OCI-LY1 (cell line): ENCODE measurements around the gene SCLT1.

Experiments used
- H2AFZ ChIP-seq: fragments of 200-600 bp; sonication (generic), shearing (Covaris generic); 2 replicates; pipeline ENCODE4 v1.6.0; 2014; ENCODE audit warnings: antibody characterized with exemption, mild to moderate bottlenecking, low read length
- H3F3A ChIP-seq: fragments of 200-600 bp; sonication (generic), shearing (Covaris generic); 2 replicates; pipeline ENCODE4 v1.6.0; 2014; ENCODE audit warnings: mild to moderate bottlenecking, antibody characterized with exemption, low read length, moderate library complexity; ENCODE audit not compliant: insufficient read depth
- H3K27ac ChIP-seq: fragments of 200-600 bp; sonication (generic); 2 replicates; pipeline ENCODE4 v1.5.1; 2014; ENCODE audit warnings: low read length, mixed run types, mild to moderate bottlenecking, low read depth; ENCODE audit not compliant: poor library complexity, severe bottlenecking
- H3K27me3 ChIP-seq: fragments of 200-600 bp; sonication (generic); 2 replicates; pipeline ENCODE4 v1.6.0; 2014; ENCODE audit warnings: antibody characterized with exemption, mild to moderate bottlenecking, low read length, moderate library complexity; ENCODE audit not compliant: insufficient read depth
- H3K36me3 ChIP-seq: fragments of 200-600 bp; sonication (generic); 2 replicates; pipeline ENCODE4 v1.6.1; 2014; ENCODE audit warnings: mild to moderate bottlenecking, antibody characterized with exemption, low read length, moderate library complexity, mixed read lengths; ENCODE audit not compliant: insufficient read depth
- H3K4me1 ChIP-seq: fragments of 200-600 bp; sonication (generic); 2 replicates; pipeline ENCODE4 v1.5.1; 2014; ENCODE audit warnings: mild to moderate bottlenecking, low read length, moderate library complexity; ENCODE audit not compliant: insufficient read depth, severe bottlenecking
- H3K4me2 ChIP-seq: fragments of 200-600 bp; sonication (generic), shearing (Covaris generic); 2 replicates; pipeline ENCODE4 v1.6.1; 2014; ENCODE audit warnings: low read length
- H3K4me3 ChIP-seq: fragments of 200-600 bp; sonication (generic); 2 replicates; pipeline ENCODE4 v1.5.1; 2014; ENCODE audit warnings: low read length, low read depth, mild to moderate bottlenecking, mixed read lengths; ENCODE audit not compliant: poor library complexity, severe bottlenecking
- H3K79me2 ChIP-seq: fragments of 200-600 bp; shearing (Covaris generic); 2 replicates; pipeline ENCODE4 v1.6.1; 2016; ENCODE audit warnings: mixed run types, low read length, mixed read lengths; ENCODE audit not compliant: insufficient read depth
- H3K9ac ChIP-seq: fragments of 200-600 bp; sonication (generic), shearing (Covaris generic); 2 replicates; pipeline ENCODE4 v1.6.1; 2014; ENCODE audit warnings: mild to moderate bottlenecking, low read length, mixed read lengths
- H3K9me2 ChIP-seq: fragments of 200-600 bp; sonication (generic), shearing (Covaris generic); 2 replicates; pipeline ENCODE4 v1.6.1; 2014; ENCODE audit warnings: low read depth, mild to moderate bottlenecking, low read length, mixed read lengths
- H3K9me3 ChIP-seq: fragments of 200-600 bp; shearing (Covaris generic); 2 replicates; pipeline ENCODE4 v1.6.1; 2014; ENCODE audit warnings: low read length, mixed read lengths
- H4K20me1 ChIP-seq: fragments of 200-600 bp; sonication (generic), shearing (Covaris generic); 2 replicates; pipeline ENCODE4 v1.6.0; 2016; ENCODE audit warnings: mild to moderate bottlenecking, low read length; ENCODE audit not compliant: insufficient read depth
- EZH2 ChIP-seq: fragments of 200-600 bp; sonication (generic), shearing (Covaris generic); IDR thresholded peaks from 2 replicates; pipeline ENCODE4 v1.8.0; 2017; ENCODE audit warnings: borderline replicate concordance, mixed run types, mild to moderate bottlenecking, antibody characterized with exemption, low read length, moderate library complexity, mixed read lengths
- TF ChIP-seq, protein P1 (sequence below): fragments of 200-600 bp; sonication (generic), shearing (Covaris generic); IDR thresholded peaks from 2 replicates; pipeline ENCODE4 v1.5.1; 2017; ENCODE audit warnings: mild to moderate bottlenecking, antibody characterized with exemption, low read length, moderate library complexity, mixed read lengths

Gene SCLT1

DNA sequence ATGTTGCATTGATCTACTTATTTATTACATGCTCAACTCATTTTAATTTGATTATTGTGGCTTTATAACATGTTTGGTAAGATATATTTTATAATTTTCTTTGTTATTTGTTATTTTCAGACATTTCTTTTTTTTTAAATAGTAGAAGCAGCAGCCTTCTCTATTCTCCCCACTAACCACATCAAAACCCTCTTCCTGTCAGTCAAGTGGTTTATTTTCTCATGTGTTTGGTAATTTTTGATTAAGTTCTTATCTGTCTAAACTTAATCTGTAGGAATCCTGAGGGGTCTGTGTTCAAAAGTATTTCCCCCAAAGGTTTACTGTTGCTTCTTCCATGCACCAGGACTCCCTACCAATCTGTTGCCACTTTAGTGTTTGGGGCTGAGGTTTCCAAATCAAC, 131.9 kb downstream of the SCLT1 start:
- no peak overlapping the region for H2AFZ ChIP-seq
- H4K20me1 ChIP-seq = no peaks in the 10 kb centered on the region
- peaks cover 9% of the 10 kb centered on the region for H3K4me1 ChIP-seq
- no peak for TF ChIP-seq EZH2
- TF ChIP-seq, protein P1, sequence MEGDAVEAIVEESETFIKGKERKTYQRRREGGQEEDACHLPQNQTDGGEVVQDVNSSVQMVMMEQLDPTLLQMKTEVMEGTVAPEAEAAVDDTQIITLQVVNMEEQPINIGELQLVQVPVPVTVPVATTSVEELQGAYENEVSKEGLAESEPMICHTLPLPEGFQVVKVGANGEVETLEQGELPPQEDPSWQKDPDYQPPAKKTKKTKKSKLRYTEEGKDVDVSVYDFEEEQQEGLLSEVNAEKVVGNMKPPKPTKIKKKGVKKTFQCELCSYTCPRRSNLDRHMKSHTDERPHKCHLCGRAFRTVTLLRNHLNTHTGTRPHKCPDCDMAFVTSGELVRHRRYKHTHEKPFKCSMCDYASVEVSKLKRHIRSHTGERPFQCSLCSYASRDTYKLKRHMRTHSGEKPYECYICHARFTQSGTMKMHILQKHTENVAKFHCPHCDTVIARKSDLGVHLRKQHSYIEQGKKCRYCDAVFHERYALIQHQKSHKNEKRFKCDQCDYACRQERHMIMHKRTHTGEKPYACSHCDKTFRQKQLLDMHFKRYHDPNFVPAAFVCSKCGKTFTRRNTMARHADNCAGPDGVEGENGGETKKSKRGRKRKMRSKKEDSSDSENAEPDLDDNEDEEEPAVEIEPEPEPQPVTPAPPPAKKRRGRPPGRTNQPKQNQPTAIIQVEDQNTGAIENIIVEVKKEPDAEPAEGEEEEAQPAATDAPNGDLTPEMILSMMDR = no peak
- H3K27me3 ChIP-seq = no peaks in the 10 kb centered on the region
- H3K79me2 ChIP-seq = no peaks in the 10 kb centered on the region
- no peak overlapping the region for H3K4me3 ChIP-seq
- no peak overlapping the region for H3K4me2 ChIP-seq
- H3K9ac ChIP-seq = no peak overlapping the region
- no peak overlapping the region for H3K27ac ChIP-seq
- H3K9me2 ChIP-seq = no peaks in the 10 kb centered on the region
- H3K36me3 ChIP-seq = no peaks in the 10 kb centered on the region; the same call in 1 of the 2 replicates
- no peaks in the 10 kb centered on the region for H3K9me3 ChIP-seq
- H3F3A ChIP-seq = no peaks in the 10 kb centered on the region

DNA sequence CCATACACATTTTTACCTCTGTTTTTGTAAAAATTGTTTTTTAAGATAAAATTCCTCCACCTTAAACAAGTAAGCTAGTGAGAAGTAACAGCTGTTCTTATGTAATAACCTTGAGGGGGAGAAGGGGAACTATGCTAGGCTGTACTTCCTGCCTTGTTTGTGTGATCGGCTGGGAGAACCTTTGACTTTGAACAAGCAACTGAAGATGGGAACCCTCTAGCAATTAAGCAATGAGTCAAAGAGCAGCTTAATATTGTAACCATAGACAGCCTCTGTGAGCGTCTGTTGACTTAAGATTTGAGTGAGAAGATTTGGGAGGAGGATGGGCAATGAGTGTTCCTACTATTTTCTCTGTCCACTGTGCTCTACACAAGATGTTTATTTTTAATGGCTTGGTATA, 135.1 kb downstream of the SCLT1 start:
- peak overlapping the region; percentile 7 for H3K27ac ChIP-seq
- H3K27me3 ChIP-seq = no peaks in the 10 kb centered on the region
- no peaks in the 10 kb centered on the region for H3K9me2 ChIP-seq
- TF ChIP-seq, protein P1 = no peak
- no peak for TF ChIP-seq EZH2
- peaks cover 9% of the 10 kb centered on the region for H3K4me1 ChIP-seq
- no peak overlapping the region for H2AFZ ChIP-seq
- no peaks in the 10 kb centered on the region for H3K79me2 ChIP-seq
- no peaks in the 10 kb centered on the region for H3F3A ChIP-seq
- no peaks in the 10 kb centered on the region; the same call in 1 of the 2 replicates for H3K36me3 ChIP-seq
- H3K9me3 ChIP-seq = no peaks in the 10 kb centered on the region
- no peaks in the 10 kb centered on the region for H4K20me1 ChIP-seq
- H3K4me3 ChIP-seq = no peak overlapping the region
- H3K4me2 ChIP-seq = no peak overlapping the region
- H3K9ac ChIP-seq = no peak overlapping the region

DNA sequence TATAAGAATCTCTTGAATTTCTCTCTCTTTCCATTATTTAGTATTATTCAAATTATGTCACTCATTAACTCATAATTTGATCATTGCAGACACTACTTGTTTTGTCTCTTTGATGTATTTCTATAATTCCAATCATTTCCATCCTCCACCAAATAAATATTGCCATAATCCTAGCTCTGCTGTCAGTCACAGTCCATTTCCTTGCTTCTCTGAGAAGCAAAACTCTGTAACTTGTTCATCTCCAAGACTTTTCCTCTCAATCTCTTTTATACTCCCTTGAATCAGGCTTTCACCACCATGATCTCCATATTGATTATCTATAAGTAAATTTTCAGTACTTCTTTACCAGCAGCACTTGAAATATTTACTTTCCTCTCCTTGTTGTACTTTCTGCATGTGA, 135.9 kb downstream of the SCLT1 start:
- H3K4me2 ChIP-seq = no peak overlapping the region
- H2AFZ ChIP-seq = no peak overlapping the region
- H3F3A ChIP-seq = no peaks in the 10 kb centered on the region
- H3K27me3 ChIP-seq = no peaks in the 10 kb centered on the region
- no peaks in the 10 kb centered on the region; the same call in 1 of the 2 replicates for H3K36me3 ChIP-seq
- no peaks in the 10 kb centered on the region for H3K9me2 ChIP-seq
- H3K9me3 ChIP-seq = no peaks in the 10 kb centered on the region
- no peak overlapping the region for H3K4me3 ChIP-seq
- no peak overlapping the region for H3K27ac ChIP-seq
- peaks cover 9% of the 10 kb centered on the region for H3K4me1 ChIP-seq
- H3K9ac ChIP-seq = no peak overlapping the region
- no peaks in the 10 kb centered on the region for H4K20me1 ChIP-seq
- H3K79me2 ChIP-seq = no peaks in the 10 kb centered on the region
- no peak for TF ChIP-seq EZH2
- TF ChIP-seq, protein P1 = no peak
